ENCODE measurements around the gene FAM241A. TPM values are rescaled to one million over a fixed set of nuclear protein-coding genes. Genes with fewer than 3 reads are reported as not detected.
"Not testable (repeated sequence)": the region's sequence is repeated elsewhere in the genome, so short reads cannot be mapped to it uniquely, and the experiment has no call there.

FAM241A gene
- total RNA-seq, 1 donor from 2014 or later: 5.6 TPM

GRCh38 chr4:112143781-112144180 is 1.5 kb upstream of the FAM241A start:
- Mint-ChIP-seq H3K4me3 (ENCODE audit: low read depth) (no peak overlapping the region), H3K36me3 (ENCODE audit: low read depth) (peaks cover 11% of the 10 kb centered on the region), H3K27ac (no peak overlapping the region), H3K4me1 (ENCODE audit: low read depth) (peaks cover 34% of the 10 kb centered on the region), H3K9me3 (no peaks in the 10 kb centered on the region), H3K27me3 (ENCODE audit: low read depth) (no peaks in the 10 kb centered on the region)
- intact Hi-C loops (cut with micrococcal nuclease): no loop called here
- DNase-seq (ENCODE audit: low spot score): no peak

- peaks cover 11% of the 10 kb centered on the region for H3K36me3 Mint-ChIP-seq (ENCODE audit: low read depth)
- DNase-seq (ENCODE audit: low spot score): no peak
- peaks cover 34% of the 10 kb centered on the region for H3K4me1 Mint-ChIP-seq (ENCODE audit: low read depth)
- H3K4me3 Mint-ChIP-seq (ENCODE audit: low read depth): peak overlapping the region; percentile 64
- no peaks in the 10 kb centered on the region for H3K27me3 Mint-ChIP-seq (ENCODE audit: low read depth)
- no peaks in the 10 kb centered on the region for H3K9me3 Mint-ChIP-seq
- H3K27ac Mint-ChIP-seq: peak overlapping the region; percentile 22
- intact Hi-C loops (cut with micrococcal nuclease): no loop called here
Measured at GRCh38 chr4:112144546-112145325, 518 bp upstream of the FAM241A start.

GRCh38 chr4:112145790-112146501 is 692 bp downstream of the FAM241A start:
- Mint-ChIP-seq H3K4me1 (ENCODE audit: low read depth) (peaks cover 35% of the 10 kb centered on the region), H3K4me3 (ENCODE audit: low read depth) (peak overlapping the region; percentile 85), H3K27me3 (ENCODE audit: low read depth) (no peaks in the 10 kb centered on the region), H3K36me3 (ENCODE audit: low read depth) (peaks cover 14% of the 10 kb centered on the region), H3K27ac (peak overlapping the region; percentile 92), H3K9me3 (no peaks in the 10 kb centered on the region)
- intact Hi-C loops (cut with micrococcal nuclease): loop anchor here (1.0 to 2.0 kb wide), 5 partner anchors 27 to 142 kb away; partner anchors contain the start of gene AP1AR
- peak; percentile 44 for DNase-seq (ENCODE audit: low spot score)

- no peaks in the 10 kb centered on the region for H3K9me3 Mint-ChIP-seq
- peaks cover 36% of the 10 kb centered on the region for H3K4me1 Mint-ChIP-seq (ENCODE audit: low read depth)
- peaks cover 14% of the 10 kb centered on the region for H3K36me3 Mint-ChIP-seq (ENCODE audit: low read depth)
- DNase-seq (ENCODE audit: low spot score): no peak
- intact Hi-C loops (cut with micrococcal nuclease): loop anchor here (1.0 to 2.0 kb wide), 5 partner anchors 26 to 142 kb away; partner anchors contain the start of gene AP1AR
- H3K27ac Mint-ChIP-seq: peak overlapping the region; percentile 74
- no peaks in the 10 kb centered on the region for H3K27me3 Mint-ChIP-seq (ENCODE audit: low read depth)
- H3K4me3 Mint-ChIP-seq (ENCODE audit: low read depth): peak overlapping the region; percentile 85
Measured at GRCh38 chr4:112146502-112146813, 1.2 kb downstream of the FAM241A start.

GRCh38 chr4:112147697-112148096 is 2.4 kb downstream of the FAM241A start:
- Mint-ChIP-seq H3K27me3 (ENCODE audit: low read depth) (no peaks in the 10 kb centered on the region), H3K4me1 (ENCODE audit: low read depth) (peaks cover 43% of the 10 kb centered on the region), H3K36me3 (ENCODE audit: low read depth) (peaks cover 18% of the 10 kb centered on the region), H3K4me3 (ENCODE audit: low read depth) (peak overlapping the region; percentile 85), H3K9me3 (no peaks in the 10 kb centered on the region), H3K27ac (no peak overlapping the region)
- intact Hi-C loops (cut with micrococcal nuclease): loop anchor here (2.0 kb wide), 1 partner anchor 25 kb away; no protein-coding TSS in a partner anchor
- no peak for DNase-seq (ENCODE audit: low spot score)

DNA sequence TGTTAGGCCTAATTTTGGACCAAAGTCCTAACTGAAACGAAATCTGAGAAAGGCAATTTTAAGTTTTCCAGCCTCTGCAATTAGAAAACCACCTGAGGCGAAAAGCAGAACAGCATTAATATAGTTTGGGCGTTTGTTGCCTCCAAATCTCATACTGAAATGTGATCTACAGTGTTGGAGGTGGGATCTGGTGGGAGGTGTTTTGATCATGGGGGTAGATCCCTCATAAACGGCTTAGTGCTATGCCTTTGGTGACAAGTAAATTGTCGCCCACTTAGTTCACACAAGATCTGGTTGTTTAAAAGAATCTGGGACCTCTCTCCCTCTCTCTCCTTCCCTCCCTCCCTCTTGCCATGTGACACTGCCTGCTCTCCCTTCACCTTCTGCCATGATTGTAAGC is 5.7 kb downstream of the FAM241A start:
- no peak for DNase-seq (ENCODE audit: low spot score)
- Mint-ChIP-seq H3K27ac (no peak overlapping the region), H3K27me3 (ENCODE audit: low read depth) (no peaks in the 10 kb centered on the region), H3K4me3 (ENCODE audit: low read depth) (no peak overlapping the region), H3K4me1 (ENCODE audit: low read depth) (peaks cover 44% of the 10 kb centered on the region), H3K36me3 (ENCODE audit: low read depth) (peaks cover 20% of the 10 kb centered on the region), H3K9me3 (no peaks in the 10 kb centered on the region)
- intact Hi-C loops (cut with micrococcal nuclease): no loop called here

- Mint-ChIP-seq H3K9me3 (no peaks in the 10 kb centered on the region), H3K27ac (peak overlapping the region; percentile 83), H3K27me3 (ENCODE audit: low read depth) (no peaks in the 10 kb centered on the region), H3K4me1 (ENCODE audit: low read depth) (peaks cover 41% of the 10 kb centered on the region), H3K36me3 (ENCODE audit: low read depth) (peaks cover 17% of the 10 kb centered on the region), H3K4me3 (ENCODE audit: low read depth) (peak overlapping the region; percentile 3)
- intact Hi-C loops (cut with micrococcal nuclease): loop anchor here (2.0 kb wide), 1 partner anchor 18 kb away; no protein-coding TSS in a partner anchor
- DNase-seq (ENCODE audit: low spot score): no peak
Measured at GRCh38 chr4:112152521-112152920, 7.3 kb downstream of the FAM241A start.

DNA sequence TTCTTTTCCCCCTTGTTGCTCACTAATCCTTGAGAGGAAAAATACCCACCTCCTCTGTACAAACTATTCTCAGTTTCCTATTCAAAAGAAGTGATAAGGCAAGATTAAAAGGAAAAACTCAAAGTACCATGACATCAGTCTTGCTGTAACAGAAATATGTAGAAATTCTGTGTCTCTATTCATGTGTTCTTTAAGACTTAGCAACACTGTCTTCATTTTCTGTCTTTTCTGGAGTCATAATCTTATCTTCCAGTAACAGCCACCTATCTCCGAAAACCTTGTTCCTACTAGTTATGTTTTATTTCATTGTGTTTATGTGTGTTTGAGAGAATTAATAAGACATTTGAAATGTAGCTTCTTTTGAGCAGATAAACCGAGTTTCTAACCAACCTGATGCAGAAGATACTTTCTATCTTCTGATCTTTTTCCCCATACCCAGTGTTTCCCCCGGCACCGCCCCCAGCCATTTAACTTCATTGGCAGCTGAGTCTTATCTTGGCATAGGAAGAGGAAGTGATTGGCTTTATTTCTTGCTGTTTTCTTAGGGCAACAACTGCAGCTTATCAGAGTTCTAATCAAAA is 8.0 kb downstream of the FAM241A start:
- no peak for DNase-seq (ENCODE audit: low spot score)
- intact Hi-C loops (cut with micrococcal nuclease): loop anchor here (2.0 kb wide), 1 partner anchor 18 kb away; no protein-coding TSS in a partner anchor
- Mint-ChIP-seq H3K9me3 (no peaks in the 10 kb centered on the region), H3K27ac (peak overlapping the region; percentile 83), H3K4me1 (ENCODE audit: low read depth) (peaks cover 35% of the 10 kb centered on the region), H3K4me3 (ENCODE audit: low read depth) (peak overlapping the region; percentile 57), H3K27me3 (ENCODE audit: low read depth) (no peaks in the 10 kb centered on the region), H3K36me3 (ENCODE audit: low read depth) (peaks cover 19% of the 10 kb centered on the region)

- Mint-ChIP-seq H3K9me3 (peaks cover 17% of the 10 kb centered on the region), H3K36me3 (ENCODE audit: low read depth) (peaks cover 37% of the 10 kb centered on the region), H3K27ac (no peak overlapping the region), H3K4me1 (ENCODE audit: low read depth) (peaks cover 27% of the 10 kb centered on the region), H3K27me3 (ENCODE audit: low read depth) (no peaks in the 10 kb centered on the region), H3K4me3 (ENCODE audit: low read depth) (no peak overlapping the region)
- DNase-seq (ENCODE audit: low spot score): no peak
- intact Hi-C loops (cut with micrococcal nuclease): no loop called here
Measured at GRCh38 chr4:112156112-112156511, 10.9 kb downstream of the FAM241A start.

DNA sequence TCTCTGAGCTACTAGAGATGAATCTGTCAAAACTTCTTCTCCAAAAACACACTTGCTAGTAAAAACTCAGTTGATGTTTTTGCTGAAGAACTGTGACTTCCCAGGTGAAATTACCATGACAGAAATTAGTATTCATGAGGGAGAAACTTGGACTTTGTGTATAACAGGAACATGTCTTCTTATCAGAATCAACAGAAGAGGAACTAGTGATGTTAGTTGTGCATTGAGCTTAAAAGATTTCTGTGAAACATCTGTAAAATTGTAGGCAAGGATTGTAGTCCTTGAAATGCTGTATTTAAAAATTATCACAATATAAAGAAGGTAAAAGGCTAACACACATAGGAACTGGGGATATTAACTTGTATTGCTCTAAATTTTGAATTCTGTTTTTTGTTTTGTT is 11.3 kb downstream of the FAM241A start:
- Mint-ChIP-seq H3K27ac (no peak overlapping the region), H3K9me3 (peaks cover 21% of the 10 kb centered on the region), H3K36me3 (ENCODE audit: low read depth) (peaks cover 41% of the 10 kb centered on the region), H3K27me3 (ENCODE audit: low read depth) (no peaks in the 10 kb centered on the region), H3K4me1 (ENCODE audit: low read depth) (peaks cover 25% of the 10 kb centered on the region), H3K4me3 (ENCODE audit: low read depth) (no peak overlapping the region)
- intact Hi-C loops (cut with micrococcal nuclease): no loop called here
- no peak for DNase-seq (ENCODE audit: low spot score)

- intact Hi-C loops (cut with micrococcal nuclease); DNase-seq (ENCODE audit: low spot score); H3K27me3 Mint-ChIP-seq (ENCODE audit: low read depth); H3K4me3 Mint-ChIP-seq (ENCODE audit: low read depth); H3K27ac Mint-ChIP-seq: not testable (repeated sequence)
- Mint-ChIP-seq H3K36me3 (ENCODE audit: low read depth) (peaks cover 30% of the 10 kb centered on the region), H3K9me3 (peaks cover 34% of the 10 kb centered on the region), H3K4me1 (ENCODE audit: low read depth) (peaks cover 15% of the 10 kb centered on the region)
Measured at GRCh38 chr4:112163706-112164105, 18.5 kb downstream of the FAM241A start.

DNA sequence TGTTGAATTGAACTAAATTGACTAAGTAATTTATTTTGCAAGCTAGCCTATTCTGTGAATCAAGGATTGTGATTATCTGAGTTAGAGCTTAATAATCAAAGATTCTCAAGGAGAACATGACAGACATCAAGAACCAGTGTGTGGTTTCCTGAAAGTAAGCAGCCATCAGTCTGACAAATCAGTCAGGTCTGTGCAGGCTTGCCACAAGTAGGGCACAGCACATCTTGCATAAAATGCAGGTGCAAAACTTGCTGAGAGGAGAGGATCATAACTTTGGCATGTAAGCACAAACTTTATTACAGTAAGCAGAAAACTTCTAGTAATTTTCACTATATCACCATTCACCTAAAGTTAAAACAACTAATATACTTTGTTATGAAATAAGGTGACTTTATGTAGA is 22.5 kb downstream of the FAM241A start:
- DNase-seq (ENCODE audit: low spot score): no peak
- peaks cover 35% of the 10 kb centered on the region for H3K4me1 Mint-ChIP-seq (ENCODE audit: low read depth)
- no peak overlapping the region for H3K4me3 Mint-ChIP-seq (ENCODE audit: low read depth)
- H3K9me3 Mint-ChIP-seq: peaks cover 1% of the 10 kb centered on the region
- peaks cover 4% of the 10 kb centered on the region for H3K36me3 Mint-ChIP-seq (ENCODE audit: low read depth)
- no peak overlapping the region for H3K27ac Mint-ChIP-seq
- no peaks in the 10 kb centered on the region for H3K27me3 Mint-ChIP-seq (ENCODE audit: low read depth)
- intact Hi-C loops (cut with micrococcal nuclease): loop anchor here (2.0 kb wide), 1 partner anchor 15 kb away; no protein-coding TSS in a partner anchor
